ENCODE measurements around the gene KIF21A.

GRCh38 chr12:39300799-39301198, 142.1 kb downstream of the KIF21A start:
- TF ChIP-seq EZH2 (IDR thresholded peaks at IDR 0.05; ENCODE audit: borderline replicate concordance, low read depth, low read length, poor library complexity, severe bottlenecking) (no peak), CTCF (conservative IDR thresholded peaks at IDR 0.05; ENCODE audit: low read depth, low read length) (no peak)
